GM20431 (cell line): ENCODE data around the gene DRC3.
"Not testable (repeated sequence)": the region's sequence is repeated elsewhere in the genome, so short reads cannot be mapped to it uniquely, and the experiment has no call there.

Experiments
- in situ Hi-C: fragments of 300-500 bp; cut with MseI, MboI; formaldehyde crosslinking; loops from one replicate; pipeline ENCODE4 v1.15.0; 2020; ENCODE audit warnings: low sequenced_read_pairs; ENCODE audit not compliant: unreplicated experiment

DRC3 gene

GRCh38 chr17:17988427-17988945, 15.8 kb downstream of the DRC3 start:
- in situ Hi-C loops, result no loop called here

- in situ Hi-C loops, result no loop called here
Measured at GRCh38 chr17:17989081-17989480, 16.4 kb downstream of the DRC3 start.

- in situ Hi-C loops, result no loop called here
Measured at GRCh38 chr17:17989618-17990017, 17.0 kb downstream of the DRC3 start.

- in situ Hi-C loops, result no loop called here
Measured at GRCh38 chr17:17990282-17990681, 17.6 kb downstream of the DRC3 start.

- in situ Hi-C loops, result no loop called here
Measured at GRCh38 chr17:17993366-17993765, 20.7 kb downstream of the DRC3 start.

- in situ Hi-C loops, result no loop called here
Measured at GRCh38 chr17:17993852-17994251, 21.2 kb downstream of the DRC3 start.

- in situ Hi-C loops, result no loop called here
Measured at GRCh38 chr17:17994271-17995069, 21.8 kb downstream of the DRC3 start.

GRCh38 chr17:17995887-17996286, 23.2 kb downstream of the DRC3 start:
- in situ Hi-C loops, result not testable (repeated sequence)

- in situ Hi-C loops, result no loop called here
Measured at GRCh38 chr17:17998934-17999333, 26.3 kb downstream of the DRC3 start.

- in situ Hi-C loops, result no loop called here
Measured at GRCh38 chr17:17999364-18000029, 26.8 kb downstream of the DRC3 start.

- in situ Hi-C loops, result no loop called here
Measured at GRCh38 chr17:18000030-18000408, 27.4 kb downstream of the DRC3 start.

GRCh38 chr17:18002171-18002570, 29.5 kb downstream of the DRC3 start:
- in situ Hi-C loops, result no loop called here

- in situ Hi-C loops, result no loop called here
Measured at GRCh38 chr17:18004345-18004744, 31.7 kb downstream of the DRC3 start.

GRCh38 chr17:18004884-18005305, 32.2 kb downstream of the DRC3 start:
- in situ Hi-C loops, result no loop called here

- in situ Hi-C loops, result no loop called here
Measured at GRCh38 chr17:18005496-18005895, 32.8 kb downstream of the DRC3 start.

GRCh38 chr17:18006495-18007239, 34.0 kb downstream of the DRC3 start:
- in situ Hi-C loops, result no loop called here

GRCh38 chr17:18008496-18009268, 36.0 kb downstream of the DRC3 start:
- in situ Hi-C loops, result no loop called here

- in situ Hi-C loops, result no loop called here
Measured at GRCh38 chr17:18009609-18010420, 37.2 kb downstream of the DRC3 start.

- in situ Hi-C loops, result no loop called here
Measured at GRCh38 chr17:18011286-18011685, 38.6 kb downstream of the DRC3 start.
